ENCODE data around the gene CACNA1B.

The CACNA1B gene

DNA sequence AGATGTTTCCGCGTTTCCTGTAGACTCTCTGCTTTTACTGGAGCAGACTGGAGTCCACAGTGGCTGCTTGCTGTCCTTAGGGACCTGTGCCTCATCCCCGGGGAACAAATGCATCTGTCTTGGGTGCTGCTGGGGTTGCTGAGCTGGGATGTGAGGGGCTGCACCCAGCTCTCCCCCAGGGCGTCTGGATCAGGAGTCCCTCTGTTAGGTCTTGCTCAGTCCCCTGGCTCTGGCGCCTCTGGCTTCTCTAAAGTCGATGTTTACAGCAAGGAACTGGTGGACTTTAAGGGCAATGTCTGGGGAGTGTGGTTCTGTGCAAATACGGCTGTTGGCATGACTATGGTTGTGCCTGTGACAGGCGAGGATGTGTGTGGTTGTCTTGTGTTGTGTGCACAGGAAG, 91.4 kb downstream of the CACNA1B start:
- DNase-seq (ENCODE audit: low read depth), result no peak
- H3K4me3 ChIP-seq (ENCODE audit: low read depth, low read length), result no peak overlapping the region
- TF ChIP-seq, protein P1, sequence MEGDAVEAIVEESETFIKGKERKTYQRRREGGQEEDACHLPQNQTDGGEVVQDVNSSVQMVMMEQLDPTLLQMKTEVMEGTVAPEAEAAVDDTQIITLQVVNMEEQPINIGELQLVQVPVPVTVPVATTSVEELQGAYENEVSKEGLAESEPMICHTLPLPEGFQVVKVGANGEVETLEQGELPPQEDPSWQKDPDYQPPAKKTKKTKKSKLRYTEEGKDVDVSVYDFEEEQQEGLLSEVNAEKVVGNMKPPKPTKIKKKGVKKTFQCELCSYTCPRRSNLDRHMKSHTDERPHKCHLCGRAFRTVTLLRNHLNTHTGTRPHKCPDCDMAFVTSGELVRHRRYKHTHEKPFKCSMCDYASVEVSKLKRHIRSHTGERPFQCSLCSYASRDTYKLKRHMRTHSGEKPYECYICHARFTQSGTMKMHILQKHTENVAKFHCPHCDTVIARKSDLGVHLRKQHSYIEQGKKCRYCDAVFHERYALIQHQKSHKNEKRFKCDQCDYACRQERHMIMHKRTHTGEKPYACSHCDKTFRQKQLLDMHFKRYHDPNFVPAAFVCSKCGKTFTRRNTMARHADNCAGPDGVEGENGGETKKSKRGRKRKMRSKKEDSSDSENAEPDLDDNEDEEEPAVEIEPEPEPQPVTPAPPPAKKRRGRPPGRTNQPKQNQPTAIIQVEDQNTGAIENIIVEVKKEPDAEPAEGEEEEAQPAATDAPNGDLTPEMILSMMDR (conservative IDR thresholded peaks at IDR 0.05; ENCODE audit: low read depth, low read length), result no peak

DNA sequence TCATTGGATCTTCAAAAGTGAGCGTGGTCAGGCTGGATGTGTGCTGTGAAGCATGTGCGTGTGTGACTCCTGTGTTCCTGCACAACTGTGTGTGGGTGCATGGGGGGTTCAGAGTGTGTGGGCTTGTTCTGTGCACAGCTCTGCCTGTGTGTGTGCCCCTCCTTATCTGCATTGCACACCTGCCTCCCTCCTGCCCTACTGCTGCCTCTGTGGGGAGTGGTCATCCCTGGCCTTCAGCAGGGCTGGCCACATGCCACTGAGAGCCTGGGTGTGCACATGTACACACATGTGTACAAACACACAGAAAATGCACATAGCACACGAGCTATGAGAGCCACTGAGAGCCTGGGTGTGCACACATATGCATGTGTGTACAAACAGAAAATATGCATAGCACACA, 92.1 kb downstream of the CACNA1B start:
- TF ChIP-seq, protein P1 (conservative IDR thresholded peaks at IDR 0.05; ENCODE audit: low read depth, low read length), result no peak
- no peak for DNase-seq (ENCODE audit: low read depth)
- no peak overlapping the region for H3K4me3 ChIP-seq (ENCODE audit: low read depth, low read length)

DNA sequence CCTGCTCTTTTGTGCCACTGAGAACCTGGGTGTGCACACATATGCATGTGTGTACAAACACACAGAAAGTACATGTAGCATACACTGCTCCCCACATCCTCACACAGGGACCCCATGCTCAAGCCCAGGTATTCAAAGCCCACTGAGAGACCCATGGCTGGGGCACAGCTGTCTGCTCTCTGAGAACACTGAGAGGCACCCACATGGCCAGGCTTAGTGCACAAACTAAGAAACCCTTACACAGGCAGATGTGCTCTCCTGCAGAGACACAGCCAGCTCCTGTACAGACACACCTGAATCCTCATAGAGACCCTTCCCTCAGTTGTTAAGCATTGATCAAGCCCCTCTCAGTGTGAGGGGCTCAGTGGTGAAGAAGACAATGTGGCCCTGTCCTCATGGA, 92.5 kb downstream of the CACNA1B start:
- no peak for DNase-seq (ENCODE audit: low read depth)
- TF ChIP-seq, protein P1 (conservative IDR thresholded peaks at IDR 0.05; ENCODE audit: low read depth, low read length), result no peak
- H3K4me3 ChIP-seq (ENCODE audit: low read depth, low read length), result no peak overlapping the region

DNA sequence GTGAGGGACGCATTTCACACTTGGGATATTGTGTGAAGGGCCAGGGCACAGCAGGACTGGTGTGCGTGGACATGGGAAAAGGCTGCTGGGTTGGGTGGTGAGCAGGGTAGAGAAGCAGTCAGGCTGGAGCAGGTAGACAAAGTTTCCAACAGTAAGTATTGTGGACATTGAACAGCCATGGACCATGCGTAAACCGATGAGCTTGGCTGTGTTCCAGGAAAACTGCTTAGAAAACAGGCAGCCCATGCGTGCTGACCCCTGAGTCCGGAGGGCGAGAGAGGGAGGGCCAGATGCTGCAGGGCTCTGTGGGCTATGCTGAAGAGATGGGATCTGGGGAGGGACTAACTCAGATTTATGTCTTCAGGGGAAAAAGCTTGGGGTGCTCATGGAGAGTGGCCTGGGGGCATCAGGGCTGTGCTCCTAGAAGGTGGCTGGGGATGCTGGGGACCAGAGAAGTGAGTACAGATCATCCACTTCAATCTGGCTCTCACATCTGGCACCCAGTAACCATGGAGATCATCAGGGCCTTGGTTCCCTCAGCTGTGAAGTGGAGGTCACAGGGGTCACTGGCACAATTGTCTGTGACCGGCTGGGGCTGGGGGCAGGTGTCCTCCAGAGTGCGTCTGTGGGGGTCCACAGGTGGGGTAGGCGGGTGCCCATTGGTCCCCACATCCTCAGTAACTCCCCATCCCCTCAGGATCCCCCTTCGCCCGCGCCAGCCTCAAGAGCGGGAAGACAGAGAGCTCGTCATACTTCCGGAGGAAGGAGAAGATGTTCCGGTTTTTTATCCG, 93.3 kb downstream of the CACNA1B start:
- no peak for DNase-seq (ENCODE audit: low read depth)
- no peak overlapping the region for H3K4me3 ChIP-seq (ENCODE audit: low read depth, low read length)
- TF ChIP-seq, protein P1 (conservative IDR thresholded peaks at IDR 0.05; ENCODE audit: low read depth, low read length), result no peak

DNA sequence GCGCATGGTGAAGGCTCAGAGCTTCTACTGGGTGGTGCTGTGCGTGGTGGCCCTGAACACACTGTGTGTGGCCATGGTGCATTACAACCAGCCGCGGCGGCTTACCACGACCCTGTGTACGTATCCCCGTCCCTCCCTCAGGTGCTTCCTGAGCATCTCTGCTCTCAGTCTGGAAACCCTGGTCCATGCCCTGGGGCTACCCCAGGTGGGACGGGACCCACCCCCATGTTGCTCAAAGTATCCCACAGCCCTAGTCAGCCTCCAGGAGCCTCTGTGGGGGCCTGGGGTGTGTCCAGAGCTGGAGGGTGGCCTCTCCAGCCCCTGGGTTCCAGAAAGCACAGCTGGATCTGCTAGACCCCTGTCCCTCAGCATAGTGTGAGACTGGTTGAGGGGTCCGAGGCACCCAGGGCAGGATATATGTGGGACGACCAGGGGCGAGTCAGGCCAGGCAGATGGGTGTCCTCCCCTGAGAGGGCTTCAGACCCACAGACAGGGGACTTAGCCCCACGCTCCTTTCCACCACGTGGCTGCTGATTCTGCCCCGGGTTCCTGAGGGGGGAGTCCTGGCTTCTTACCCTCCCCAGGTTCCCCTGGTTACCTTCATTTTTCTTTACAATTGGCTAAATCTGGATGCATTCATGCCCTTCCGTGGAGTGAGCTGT, 94.0 kb downstream of the CACNA1B start:
- TF ChIP-seq, protein P1 (conservative IDR thresholded peaks at IDR 0.05; ENCODE audit: low read depth, low read length), result no peak
- DNase-seq (ENCODE audit: low read depth), result no peak
- H3K4me3 ChIP-seq (ENCODE audit: low read depth, low read length), result no peak overlapping the region

DNA sequence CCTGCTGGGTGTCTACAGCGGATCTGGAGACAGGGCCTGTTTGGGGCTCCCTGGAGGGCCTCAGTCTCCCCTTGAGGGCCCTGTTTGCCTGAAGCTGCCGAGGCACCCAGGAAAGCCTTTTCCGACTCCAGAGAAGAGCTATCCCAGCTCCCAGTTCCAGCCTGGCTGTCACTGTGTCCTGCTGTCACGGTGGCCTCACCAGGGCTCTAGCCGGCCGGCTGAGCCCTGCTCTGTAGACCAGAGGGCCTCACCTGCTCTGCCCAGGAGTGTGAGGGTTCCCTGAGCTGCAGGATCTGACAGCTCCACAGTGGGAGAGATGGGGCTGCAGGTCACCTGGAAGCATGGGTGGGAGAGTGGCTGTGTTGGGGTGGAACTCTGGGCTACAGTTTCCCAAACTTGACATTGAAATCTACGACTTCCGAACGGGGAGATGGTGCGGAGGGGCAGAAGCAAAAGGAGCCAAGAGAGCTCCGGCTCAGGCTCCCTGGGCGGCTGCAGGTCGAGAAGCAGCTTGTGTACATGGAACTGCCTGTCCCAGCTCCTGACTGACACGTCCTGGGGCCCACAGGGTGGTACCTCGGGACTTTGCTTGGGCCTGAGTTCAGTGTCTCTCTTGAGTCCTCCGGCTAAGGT, 94.9 kb downstream of the CACNA1B start:
- no peak overlapping the region for H3K4me3 ChIP-seq (ENCODE audit: low read depth, low read length)
- TF ChIP-seq, protein P1 (conservative IDR thresholded peaks at IDR 0.05; ENCODE audit: low read depth, low read length), result no peak
- no peak for DNase-seq (ENCODE audit: low read depth)
